Measurements from ENCODE around the gene MFF. TPM values are rescaled to one million over a fixed set of nuclear protein-coding genes. Genes with fewer than 3 reads are reported as not detected.
"Not testable (repeated sequence)": the region's sequence is repeated elsewhere in the genome, so short reads cannot be mapped to it uniquely, and the experiment has no call there.

MFF gene
- total and polyA plus RNA-seq, 10 of the 15 experiments (the other 5 are each of a cell fraction or from before 2014, with no cell fraction given), result 19.6 to 131 (median 106) TPM

DNA sequence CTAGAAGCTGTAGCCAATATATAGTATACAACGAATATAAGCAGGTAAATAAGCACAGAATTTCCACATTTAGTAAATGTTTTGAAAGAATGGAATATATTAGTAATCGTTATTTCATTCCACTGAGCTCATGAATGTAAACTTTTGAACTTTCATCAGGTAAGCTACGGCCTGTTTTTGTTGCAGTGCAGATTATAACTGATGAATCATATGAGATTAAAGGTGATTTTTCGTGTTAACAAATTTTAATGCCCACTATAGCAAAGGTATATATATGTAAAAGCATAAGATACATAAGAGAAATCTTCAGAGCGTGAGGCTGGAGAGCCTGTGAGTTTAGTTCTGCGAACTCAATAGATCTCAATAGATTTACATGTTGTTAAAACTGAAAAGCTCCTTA, 61.6 kb downstream of the MFF start (continued):
- TF ChIP-seq, protein P1, sequence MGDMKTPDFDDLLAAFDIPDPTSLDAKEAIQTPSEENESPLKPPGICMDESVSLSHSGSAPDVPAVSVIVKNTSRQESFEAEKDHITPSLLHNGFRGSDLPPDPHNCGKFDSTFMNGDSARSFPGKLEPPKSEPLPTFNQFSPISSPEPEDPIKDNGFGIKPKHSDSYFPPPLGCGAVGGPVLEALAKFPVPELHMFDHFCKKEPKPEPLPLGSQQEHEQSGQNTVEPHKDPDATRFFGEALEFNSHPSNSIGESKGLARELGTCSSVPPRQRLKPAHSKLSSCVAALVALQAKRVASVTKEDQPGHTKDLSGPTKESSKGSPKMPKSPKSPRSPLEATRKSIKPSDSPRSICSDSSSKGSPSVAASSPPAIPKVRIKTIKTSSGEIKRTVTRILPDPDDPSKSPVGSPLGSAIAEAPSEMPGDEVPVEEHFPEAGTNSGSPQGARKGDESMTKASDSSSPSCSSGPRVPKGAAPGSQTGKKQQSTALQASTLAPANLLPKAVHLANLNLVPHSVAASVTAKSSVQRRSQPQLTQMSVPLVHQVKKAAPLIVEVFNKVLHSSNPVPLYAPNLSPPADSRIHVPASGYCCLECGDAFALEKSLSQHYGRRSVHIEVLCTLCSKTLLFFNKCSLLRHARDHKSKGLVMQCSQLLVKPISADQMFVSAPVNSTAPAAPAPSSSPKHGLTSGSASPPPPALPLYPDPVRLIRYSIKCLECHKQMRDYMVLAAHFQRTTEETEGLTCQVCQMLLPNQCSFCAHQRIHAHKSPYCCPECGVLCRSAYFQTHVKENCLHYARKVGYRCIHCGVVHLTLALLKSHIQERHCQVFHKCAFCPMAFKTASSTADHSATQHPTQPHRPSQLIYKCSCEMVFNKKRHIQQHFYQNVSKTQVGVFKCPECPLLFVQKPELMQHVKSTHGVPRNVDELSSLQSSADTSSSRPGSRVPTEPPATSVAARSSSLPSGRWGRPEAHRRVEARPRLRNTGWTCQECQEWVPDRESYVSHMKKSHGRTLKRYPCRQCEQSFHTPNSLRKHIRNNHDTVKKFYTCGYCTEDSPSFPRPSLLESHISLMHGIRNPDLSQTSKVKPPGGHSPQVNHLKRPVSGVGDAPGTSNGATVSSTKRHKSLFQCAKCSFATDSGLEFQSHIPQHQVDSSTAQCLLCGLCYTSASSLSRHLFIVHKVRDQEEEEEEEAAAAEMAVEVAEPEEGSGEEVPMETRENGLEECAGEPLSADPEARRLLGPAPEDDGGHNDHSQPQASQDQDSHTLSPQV (IDR thresholded peaks at IDR 0.05), result no peak
- TF ChIP-seq CHD4 (IDR thresholded peaks at IDR 0.05) (no peak), BCL11A (IDR thresholded peaks at IDR 0.05; ENCODE audit: low read depth, low read length) (no peak), SIX5 (IDR thresholded peaks at IDR 0.05; ENCODE audit: low read depth, low read length, severe bottlenecking) (no peak)

DNA sequence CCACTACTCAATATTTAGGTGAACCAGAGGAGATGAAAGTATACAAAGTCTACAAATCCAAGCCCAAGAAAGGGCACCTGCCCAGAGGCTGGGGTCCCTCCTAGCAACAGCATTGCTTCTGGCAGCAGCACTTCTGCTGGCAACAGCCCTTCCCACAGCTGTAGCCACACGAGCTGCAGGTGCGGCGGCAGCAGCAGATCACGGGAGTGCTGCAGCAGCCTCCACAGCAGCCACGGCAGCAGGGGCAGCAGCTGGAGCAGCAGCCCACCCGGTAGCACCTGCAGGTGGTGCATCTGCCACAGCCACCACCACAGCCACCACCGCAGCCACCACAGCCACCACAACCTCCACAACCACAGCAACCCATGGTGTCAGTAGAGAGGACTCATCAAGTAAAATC, 62.5 kb downstream of the MFF start, which contains the start of gene SCYGR1:
Gene SCYGR1 (minus strand): TSS at position 367 of the 400 bp plus-strand sequence. CDS start 0 bp downstream, at position 367.
- CTCF ChIA-PET, result interaction anchor here (1.2 to 2.4 kb wide), 2 partner anchors 18 to 22 kb away, joined by 3 to 12 read pairs; no protein-coding TSS in a partner anchor
- H3K9ac ChIP-seq (ENCODE audit: control insufficient read depth, insufficient read depth, low read length), result not testable (repeated sequence)

More for the DNA sequence above, 62.5 kb downstream of the MFF start, which contains the start of gene SCYGR1:
- H3K27ac ChIP-seq (ENCODE audit: control insufficient read depth, insufficient read depth); SMC1A ChIA-PET (ENCODE audit: uncharacterized antibody, unreplicated experiment); H3K4me1 ChIP-seq (ENCODE audit: control insufficient read depth, insufficient read depth, low read length); FAIRE-seq; H4K20me1 ChIP-seq (ENCODE audit: control insufficient read depth, insufficient read depth); H3K36me3 ChIP-seq (ENCODE audit: control insufficient read depth in 2 of 2, insufficient read depth in 2 of 2, low read length in 1 of 2); H3K4me3 ChIP-seq; H3K4me2 ChIP-seq (ENCODE audit: control insufficient read depth, insufficient read depth); DNase-seq (ENCODE audit: low read depth, low spot score); H3K79me2 ChIP-seq (ENCODE audit: control insufficient read depth, insufficient read depth, low read length); intact Hi-C loops (cut with micrococcal nuclease; ENCODE audit: unreplicated experiment); BruUV-seq (replicated peaks); in situ Hi-C loops (cut with MboI); ATAC-seq; H3K9me3 ChIP-seq (replicated peaks; ENCODE audit: control insufficient read depth, insufficient read depth, low read length); H2AFZ ChIP-seq (ENCODE audit: control insufficient read depth, low read depth, low read length); H3K27me3 ChIP-seq (replicated peaks in 1 of 2; ENCODE audit: control insufficient read depth in 2 of 2, insufficient read depth in 2 of 2, low read length in 1 of 2): not testable (repeated sequence)
- 59% methylated on average over 7 of the region's 7 CpGs for WGBS (ENCODE audit: insufficient coverage, insufficient replicate concordance, low lambda C conversion rate, missing lambda C conversion rate)
- POLR2A ChIA-PET, result interaction anchor here (1.2 kb wide), 1 partner anchor 19 kb away, joined by 3 read pairs; no protein-coding TSS in a partner anchor
- RAD21 ChIA-PET (ENCODE audit: unreplicated experiment), result interaction anchor here (0.8 kb wide), 1 partner anchor 378 kb away, joined by 3 read pairs; no protein-coding TSS in a partner anchor
- TF ChIP-seq BHLHE40 (IDR thresholded peaks at IDR 0.05; ENCODE audit: borderline replicate concordance in 1 of 2, low read depth in 2 of 2, low read length in 1 of 2) (peak in 1 of 2 experiments; percentile 63; a peak in 2 of 4 replicates), RUNX3 (IDR thresholded peaks at IDR 0.05; ENCODE audit: low read length) (peak; percentile 40), DPF2 (IDR thresholded peaks at IDR 0.05) (0 out of 2 replicates have a peak, but pooled peaks have one; percentile 34)
